Stimulated activated CD8-positive, alpha-beta memory T cell treated with anti-CD3 and anti-CD28 coated beads, Interleukin-7, amount 100 ng/mL, for 1 hour (primary cell): ENCODE measurements around the gene EGR2.
"Not testable (repeated sequence)": the region's sequence is repeated elsewhere in the genome, so short reads cannot be mapped to it uniquely, and the experiment has no call there.

Source experiments
- DNase-seq, 2 donors: peaks; one replicate each; pipeline ENCODE4 v3.0.0-alpha.2; 2020; ENCODE audit warnings: low read depth in 2 of 2

Gene EGR2

DNA sequence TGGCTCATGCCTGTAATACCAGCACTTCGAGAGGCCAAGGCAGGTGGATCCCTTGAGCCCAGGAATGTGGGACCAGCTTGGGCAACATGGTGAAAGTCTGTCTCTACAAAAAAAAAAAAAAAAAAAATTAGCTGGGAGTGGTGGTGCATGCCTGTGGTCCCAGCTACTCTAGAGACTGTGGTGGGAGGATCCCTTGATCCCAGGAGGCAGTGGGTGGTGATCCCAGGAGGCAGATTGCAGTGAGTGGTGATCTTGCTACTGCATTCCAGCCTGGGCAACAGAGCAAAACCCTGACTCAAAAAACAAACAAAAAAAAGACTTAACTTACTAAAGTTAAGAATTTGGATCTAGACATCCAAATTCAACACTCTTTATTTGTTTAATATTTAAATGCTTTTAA is 21.9 kb downstream of the EGR2 start:
- no peak for DNase-seq

DNA sequence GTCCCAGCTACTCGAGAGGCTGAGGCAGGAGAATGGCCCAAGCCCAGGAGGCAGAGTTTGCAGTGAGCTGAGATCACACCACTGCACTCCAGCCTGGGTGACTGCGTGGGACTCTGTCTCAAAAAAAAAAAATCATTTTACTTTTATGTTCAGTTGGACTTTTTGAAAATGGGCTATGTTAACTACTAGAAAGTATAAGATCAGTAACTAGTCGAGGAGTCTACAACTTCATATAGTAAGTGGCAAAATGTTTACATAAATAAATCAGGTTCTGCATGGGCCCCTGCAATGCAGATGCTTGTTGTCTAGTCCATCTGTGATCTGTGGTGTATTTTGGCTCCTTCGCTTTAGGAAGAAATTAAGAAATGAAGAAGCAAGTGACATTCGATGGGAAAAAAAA is 23.9 kb downstream of the EGR2 start:
- no peak for DNase-seq

DNA sequence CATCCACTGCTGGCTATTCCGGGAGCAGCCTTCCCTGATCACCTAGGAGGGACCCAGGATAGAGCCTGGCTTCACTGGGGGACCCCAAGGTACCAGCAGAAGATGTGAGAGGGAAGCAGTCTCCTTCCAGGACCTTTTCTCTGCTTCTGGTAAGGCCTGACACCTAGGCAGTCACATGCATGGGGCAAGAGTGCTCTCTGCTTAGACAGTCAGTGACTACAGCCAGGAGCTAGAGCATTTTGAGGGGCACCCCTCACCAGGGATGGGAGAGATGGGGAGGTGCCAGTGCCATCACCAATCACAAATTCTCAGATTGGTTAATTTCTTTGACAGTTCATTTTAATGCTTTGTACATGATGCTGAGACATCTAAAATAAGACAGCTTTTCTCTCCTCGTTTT is 25.6 kb downstream of the EGR2 start:
- no peak for DNase-seq

DNA sequence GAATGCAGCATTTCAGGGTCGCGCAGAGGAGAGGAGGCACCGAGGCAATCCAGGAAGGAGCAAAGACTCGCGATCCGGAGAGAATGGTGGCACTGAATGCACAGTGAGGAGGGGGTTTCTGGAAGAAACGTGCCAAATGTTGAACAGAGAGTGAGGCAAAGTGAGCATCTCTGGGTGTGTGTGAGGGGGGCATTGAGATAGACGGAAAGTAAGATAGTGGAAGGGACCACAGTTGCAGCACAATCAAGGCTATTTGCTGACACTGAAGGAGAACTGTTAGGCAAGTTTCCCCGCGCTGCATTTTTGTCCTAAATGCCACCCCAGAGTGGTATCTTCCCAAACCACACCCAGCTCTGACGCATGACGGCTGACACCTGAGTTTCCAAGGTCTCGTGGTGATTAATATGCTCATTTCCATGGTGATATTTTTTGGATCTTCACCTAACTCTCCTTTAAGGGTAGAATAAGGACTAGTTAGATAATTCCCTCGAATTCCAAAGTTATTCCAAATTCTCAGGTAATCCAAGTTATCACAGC is 26.1 kb downstream of the EGR2 start:
- no peak for DNase-seq

DNA sequence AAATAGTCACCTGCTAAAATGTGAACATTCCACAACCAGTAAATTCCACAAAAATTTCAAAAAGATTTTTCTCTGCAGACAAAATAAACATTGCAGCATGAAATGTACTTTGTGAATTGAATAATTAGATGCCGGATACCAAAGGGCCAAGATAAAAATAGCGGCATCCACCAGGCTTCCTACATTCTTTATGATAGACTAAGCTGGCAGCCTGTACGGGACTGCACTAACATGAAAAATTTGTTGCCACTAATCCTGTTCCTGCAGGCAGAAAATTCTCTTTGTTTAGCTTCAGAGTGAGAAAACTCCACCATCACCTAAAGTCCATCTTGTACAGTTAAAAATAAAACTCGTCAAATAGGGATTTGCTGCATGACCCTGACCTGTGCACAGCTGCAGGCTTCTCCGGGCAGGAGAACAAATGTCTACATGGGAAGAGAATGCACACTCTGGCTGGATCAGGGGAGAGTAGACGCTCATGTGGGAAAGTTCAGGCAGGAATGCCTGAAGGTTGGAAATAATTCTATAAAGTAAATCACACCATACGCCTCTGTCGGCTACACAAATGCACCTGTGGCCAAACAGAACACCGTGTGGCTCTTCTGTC is 27.2 kb downstream of the EGR2 start:
- DNase-seq, result no peak

DNA sequence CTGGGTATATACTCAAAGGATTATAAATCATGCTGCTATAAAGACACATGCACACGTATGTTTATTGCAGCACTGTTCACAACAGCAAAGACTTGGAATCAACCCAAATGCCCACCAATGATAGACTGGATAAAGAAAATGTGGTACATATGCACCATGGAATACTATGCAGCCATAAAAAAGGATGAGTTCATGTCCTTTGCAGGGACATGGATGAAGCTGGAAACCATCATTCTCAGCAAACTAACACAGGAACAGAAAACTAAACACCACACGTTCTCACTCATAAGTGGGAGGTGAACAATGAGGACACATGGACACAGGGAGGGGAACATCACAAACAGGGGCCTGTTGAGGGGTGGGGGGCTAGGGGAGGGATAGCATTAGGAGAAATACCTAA is 27.9 kb downstream of the EGR2 start:
- DNase-seq, result not testable (repeated sequence)

DNA sequence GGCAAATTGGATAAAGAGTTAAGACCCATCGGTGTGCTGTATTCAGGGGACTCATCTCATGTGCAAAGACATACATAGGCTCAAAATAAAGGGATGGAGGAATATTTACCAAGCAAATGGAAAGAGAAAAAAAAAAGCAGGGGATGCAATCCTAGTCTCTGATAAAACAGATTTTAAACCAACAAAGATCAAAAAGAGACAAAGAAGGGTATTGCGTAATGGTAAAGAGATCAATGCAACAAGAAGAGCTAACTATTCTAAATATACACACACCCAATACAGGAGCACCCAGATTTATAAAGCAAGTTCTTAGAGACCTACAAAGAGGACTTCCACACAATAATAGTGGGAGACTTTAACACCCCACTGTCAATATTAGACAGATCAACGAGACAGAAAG is 31.6 kb downstream of the EGR2 start:
- not testable (repeated sequence) for DNase-seq

DNA sequence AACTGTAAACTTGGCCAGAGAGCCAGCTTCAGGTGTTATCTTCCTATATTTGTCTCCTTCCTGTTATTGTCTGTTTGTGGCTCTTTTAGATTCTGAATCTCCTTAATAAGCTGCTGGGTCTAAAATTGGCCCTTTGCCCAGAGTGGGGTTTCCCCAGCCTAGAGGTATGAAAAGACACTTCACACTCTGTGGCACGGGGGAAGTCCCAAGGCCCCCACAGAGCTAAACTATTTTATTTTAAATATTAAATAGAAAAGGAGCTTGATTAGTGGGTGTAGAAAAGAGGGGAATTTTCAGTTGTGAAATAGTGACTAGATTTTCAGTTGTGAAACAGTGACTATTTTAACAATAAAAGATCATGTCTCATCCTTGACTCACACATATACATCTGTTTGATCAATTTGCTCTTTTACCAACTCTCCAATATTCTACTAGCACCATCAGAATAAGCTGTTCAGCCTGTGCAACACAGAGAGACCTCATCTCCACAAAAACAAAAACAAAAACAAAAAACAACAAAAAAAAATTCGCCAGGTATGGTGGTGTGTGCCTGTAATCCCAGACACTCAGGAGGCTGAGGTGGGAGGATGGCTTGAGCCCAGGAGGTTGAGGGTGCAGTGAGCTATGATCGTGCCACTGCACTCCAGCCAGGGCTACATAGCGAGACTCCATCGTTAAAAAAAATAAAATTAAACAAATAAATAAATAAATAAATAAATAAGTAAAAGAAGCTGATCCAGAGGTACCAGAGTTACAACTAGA is 36.5 kb downstream of the EGR2 start:
- peak; percentile 56 to 71 for DNase-seq

DNA sequence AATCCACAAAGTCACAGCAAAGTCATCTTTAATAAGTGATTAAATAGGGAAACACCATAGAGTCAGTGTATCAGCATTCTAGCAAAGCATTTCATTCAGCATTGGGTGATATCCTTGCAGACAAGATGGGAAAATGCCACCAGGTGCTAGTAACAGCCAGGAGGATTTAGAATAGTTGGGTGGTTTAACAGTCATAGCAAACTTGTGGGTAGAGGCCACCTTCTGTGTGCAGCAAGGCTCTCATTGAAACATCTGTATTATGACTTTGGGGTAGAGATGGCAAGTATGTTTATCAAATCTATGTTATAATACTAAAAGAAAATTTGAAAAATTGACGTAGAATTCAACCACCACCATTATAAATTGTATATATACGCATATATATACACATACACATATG is 38.0 kb downstream of the EGR2 start:
- DNase-seq, result no peak

DNA sequence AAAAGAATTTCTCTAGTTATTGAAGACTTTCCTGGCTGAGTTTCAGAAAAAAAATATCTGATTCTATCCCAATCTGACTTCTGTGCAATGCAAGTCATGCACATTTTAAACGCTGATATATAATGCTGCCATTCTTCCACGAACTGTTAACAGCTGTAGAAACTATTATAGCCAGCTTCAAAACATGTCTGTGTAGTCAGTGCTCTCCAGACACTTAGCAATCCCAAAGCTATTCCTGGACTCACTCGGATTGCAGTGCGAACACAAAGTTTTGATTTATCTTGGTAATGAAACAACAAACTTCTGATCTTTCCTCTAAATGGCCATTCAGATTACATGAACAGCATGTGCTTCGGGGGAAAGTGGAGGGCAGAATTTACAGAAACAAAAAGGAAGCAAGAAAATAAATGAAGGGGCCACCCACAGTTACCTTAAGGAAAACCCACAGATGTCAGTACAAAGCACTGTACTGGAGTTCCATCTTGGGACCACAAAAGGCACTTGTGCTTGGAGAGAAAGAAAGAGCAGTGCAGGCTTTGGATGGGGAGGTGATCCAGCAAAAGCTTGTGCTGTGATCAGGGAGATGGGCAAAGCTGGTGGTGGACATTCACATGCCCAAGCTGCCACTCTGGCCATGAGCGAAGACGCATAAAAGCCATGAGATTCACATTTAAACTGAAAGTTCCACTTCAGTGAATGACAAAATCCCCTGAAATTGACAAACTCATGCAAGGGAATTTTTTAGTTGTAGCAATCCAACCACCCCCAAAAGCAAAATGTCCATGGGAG is 43.8 kb downstream of the EGR2 start:
- no peak for DNase-seq

DNA sequence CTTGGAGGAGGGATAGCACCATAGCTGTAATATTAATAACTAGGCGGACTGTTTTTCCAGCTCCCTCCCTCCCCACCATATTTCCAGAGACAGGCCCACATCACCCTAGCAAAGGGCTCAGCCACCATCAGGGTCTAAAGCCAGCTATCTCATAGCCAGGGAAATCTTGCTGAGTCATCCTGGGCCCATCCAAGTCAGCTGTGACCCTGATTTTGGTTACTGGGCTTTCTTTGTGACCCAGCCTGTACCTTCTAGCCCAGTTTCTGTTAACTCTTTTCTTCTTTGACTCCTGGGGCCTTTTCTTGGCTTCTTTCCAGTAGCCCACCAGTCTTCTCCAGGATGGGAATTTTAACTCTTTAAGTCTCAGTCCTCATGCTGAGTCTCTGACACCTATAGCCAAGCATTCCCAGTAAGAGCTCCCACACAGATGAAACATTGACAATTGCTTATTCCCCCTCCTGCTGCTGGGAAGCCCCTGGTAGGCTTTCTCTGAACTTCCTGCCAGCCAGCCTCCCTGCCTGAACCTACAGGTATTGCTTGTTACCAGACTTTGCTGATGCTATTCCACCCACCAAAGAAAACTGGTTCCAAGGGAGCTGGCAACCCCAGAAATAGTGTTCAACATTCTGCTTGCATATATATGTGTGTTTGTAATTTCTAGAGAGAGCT is 46.5 kb downstream of the EGR2 start:
- DNase-seq, result no peak

DNA sequence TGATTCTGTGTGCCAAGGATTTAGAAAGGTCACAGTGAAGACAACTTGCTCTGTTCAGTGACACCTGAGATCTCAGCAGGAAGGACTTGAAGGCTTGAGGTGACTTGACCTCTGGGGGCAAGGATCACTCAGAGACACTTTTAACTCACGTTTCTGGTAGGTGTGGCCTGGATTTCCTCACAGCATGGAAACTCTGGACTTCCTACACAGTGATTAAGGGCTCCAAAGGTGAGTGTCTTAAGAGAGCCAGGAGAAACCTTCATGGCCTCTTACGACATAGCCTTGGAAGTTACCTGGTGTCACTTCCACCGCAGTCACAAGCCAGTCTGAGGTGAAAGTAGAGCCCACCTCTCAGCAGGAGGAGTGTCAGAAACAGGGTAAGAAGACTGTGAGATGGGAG is 49.8 kb downstream of the EGR2 start:
- no peak for DNase-seq

DNA sequence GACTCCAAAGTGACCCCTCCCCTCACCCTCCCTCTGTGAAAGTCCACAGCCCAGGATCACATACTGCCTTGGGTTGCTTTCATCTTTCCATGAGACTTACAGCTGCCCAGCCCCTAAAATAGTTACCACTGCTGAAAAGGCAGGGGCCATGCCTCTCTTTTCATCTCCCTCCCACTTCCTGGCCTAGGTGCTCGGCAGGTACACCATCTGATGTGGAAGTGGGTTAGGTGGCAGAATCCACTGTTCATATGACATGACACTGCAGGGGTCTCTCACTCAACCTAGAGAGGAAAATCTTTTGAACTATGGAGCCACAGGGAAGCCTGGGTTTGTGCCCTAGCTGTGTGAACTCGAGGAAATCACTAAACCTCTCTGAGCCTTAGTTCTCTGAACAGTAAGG is 50.4 kb downstream of the EGR2 start:
- DNase-seq, result no peak

DNA sequence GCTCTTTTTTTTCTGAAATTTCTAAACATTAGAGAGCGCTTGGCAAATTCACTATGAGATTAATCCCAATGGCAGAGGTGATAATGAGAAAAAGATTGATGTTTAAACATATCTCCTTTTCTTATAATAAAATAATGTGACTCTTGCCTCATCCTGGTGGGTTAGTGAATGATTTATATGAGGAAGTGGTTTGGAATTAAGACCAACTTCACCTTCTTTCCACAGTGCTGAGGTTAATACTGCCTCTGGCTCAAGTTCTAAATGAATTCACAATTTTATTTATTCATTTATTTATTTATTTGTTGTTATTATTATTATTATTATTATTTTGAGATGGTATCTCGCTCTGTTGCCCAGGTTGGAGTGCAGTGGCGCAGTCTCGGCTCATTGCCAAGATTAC is 52.2 kb downstream of the EGR2 start:
- no peak for DNase-seq

DNA sequence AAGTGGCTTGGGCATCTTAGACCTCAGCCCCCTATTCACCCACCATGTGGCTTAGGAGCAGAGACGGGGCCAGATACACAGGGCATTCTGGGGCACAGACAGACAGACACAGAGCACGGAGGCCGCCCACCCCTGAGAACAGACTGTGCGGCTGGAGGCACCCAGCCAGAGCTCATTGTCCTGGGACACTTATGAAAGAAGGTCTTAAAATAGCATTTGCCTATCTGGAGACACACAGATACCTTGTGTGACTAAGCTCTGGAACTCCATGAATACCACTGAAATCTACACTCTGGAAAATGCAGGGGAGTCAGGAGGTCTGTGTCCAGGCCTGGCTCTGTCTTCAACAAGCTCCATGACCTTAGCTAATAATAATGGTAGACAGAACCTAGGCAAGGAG is 53.0 kb downstream of the EGR2 start:
- no peak for DNase-seq
